Thoracic aorta (tissue), 2 donors: ENCODE data around the gene CHST13. TPM values are rescaled to one million over a fixed set of nuclear protein-coding genes. Genes with fewer than 3 reads are reported as not detected.

ENCODE experiments used
- ATAC-seq: fragments of 150-250 bp; one replicate; pipeline ENCODE4 v1.8.0; 2017; ENCODE audit warnings: low read depth; ENCODE audit not compliant: insufficient number of reproducible peaks, low FRiP score
- DNase-seq: peaks from one replicate; pipeline ENCODE4 v3.0.0-alpha.2; 2020; ENCODE audit warnings: low spot score
- H3K27ac ChIP-seq, 2 donors: fragments of 200-600 bp; sonication (generic); 1 replicate in 1 of 2; 2 replicates in 1 of 2; pipeline ENCODE4 v1.5.1; 2016; ENCODE audit warnings: mild to moderate bottlenecking in 2 of 2, moderate library complexity in 2 of 2
- H3K27me3 ChIP-seq: fragments of 200-600 bp; sonication (generic); replicated peaks from 2 replicates; pipeline ENCODE4 v1.6.0; 2016; ENCODE audit warnings: mild to moderate bottlenecking; ENCODE audit not compliant: insufficient read depth
- H3K36me3 ChIP-seq: fragments of 200-600 bp; sonication (generic); one replicate; pipeline ENCODE4 v1.5.1; 2016
- H3K4me1 ChIP-seq, 2 donors: fragments of 200-600 bp; sonication (generic); 1 replicate in 1 of 2; 2 replicates in 1 of 2; pipeline versions ENCODE4 v1.5.1 to v1.6.0; 2016; ENCODE audit warnings: low read depth in 2 of 2, mild to moderate bottlenecking in 1 of 2; ENCODE audit not compliant: control insufficient read depth in 1 of 2
- H3K4me3 ChIP-seq: fragments of 200-600 bp; sonication (generic); 2 replicates; pipeline ENCODE4 v1.5.1; 2016; ENCODE audit warnings: mild to moderate bottlenecking
- H3K9me3 ChIP-seq: fragments of 200-600 bp; sonication (generic); 2 replicates; pipeline ENCODE4 v1.5.1; 2016
- total RNA-seq, 2 donors: library from RNA; depleted of rRNA; stranded (reverse); fragments of >200 nt; gene quantifications; one replicate each; pipeline versions ENCODE4 v1.1.0 to v1.2.3, GENCODE V29; 2016
- TF ChIP-seq, protein P1 (sequence below): fragments of 200-600 bp; sonication (generic); IDR thresholded peaks from one replicate; pipeline ENCODE4 v1.5.1; 2019; ENCODE audit warnings: antibody characterized with exemption

CHST13 gene
- total RNA-seq, 2 donors from 2014 or later, result not detected

DNA sequence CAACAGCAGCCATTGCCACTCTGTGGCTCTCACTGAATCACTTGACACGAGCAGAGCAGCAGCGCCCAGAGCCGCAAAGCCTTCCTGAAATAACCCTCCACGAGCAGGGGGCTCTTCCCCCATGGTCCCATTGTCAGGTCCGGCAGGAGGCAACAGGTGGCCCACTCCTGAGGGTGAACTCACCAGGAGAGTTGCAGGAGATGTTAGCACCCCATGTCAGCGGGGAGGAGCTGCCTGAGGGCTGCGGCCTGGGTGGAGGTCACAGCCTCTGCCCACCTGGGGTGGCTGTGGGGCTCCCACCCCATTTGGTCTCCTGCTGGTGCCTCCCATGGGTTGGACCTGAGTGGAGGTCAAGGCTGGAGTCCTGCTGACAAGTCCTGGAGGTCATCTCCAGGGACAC is 47.1 kb downstream of the CHST13 start:
- no peak for DNase-seq
- Histone ChIP-seq H3K36me3 (no peaks in the 10 kb centered on the region), H3K4me3 (no peak overlapping the region), H3K9me3 (no peaks in the 10 kb centered on the region), H3K4me1 (no peaks in the 10 kb centered on the region), H3K27ac (no peak overlapping the region), H3K27me3 (no peaks in the 10 kb centered on the region)
- no peak for ATAC-seq
- TF ChIP-seq, protein P1, sequence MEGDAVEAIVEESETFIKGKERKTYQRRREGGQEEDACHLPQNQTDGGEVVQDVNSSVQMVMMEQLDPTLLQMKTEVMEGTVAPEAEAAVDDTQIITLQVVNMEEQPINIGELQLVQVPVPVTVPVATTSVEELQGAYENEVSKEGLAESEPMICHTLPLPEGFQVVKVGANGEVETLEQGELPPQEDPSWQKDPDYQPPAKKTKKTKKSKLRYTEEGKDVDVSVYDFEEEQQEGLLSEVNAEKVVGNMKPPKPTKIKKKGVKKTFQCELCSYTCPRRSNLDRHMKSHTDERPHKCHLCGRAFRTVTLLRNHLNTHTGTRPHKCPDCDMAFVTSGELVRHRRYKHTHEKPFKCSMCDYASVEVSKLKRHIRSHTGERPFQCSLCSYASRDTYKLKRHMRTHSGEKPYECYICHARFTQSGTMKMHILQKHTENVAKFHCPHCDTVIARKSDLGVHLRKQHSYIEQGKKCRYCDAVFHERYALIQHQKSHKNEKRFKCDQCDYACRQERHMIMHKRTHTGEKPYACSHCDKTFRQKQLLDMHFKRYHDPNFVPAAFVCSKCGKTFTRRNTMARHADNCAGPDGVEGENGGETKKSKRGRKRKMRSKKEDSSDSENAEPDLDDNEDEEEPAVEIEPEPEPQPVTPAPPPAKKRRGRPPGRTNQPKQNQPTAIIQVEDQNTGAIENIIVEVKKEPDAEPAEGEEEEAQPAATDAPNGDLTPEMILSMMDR, result no peak

- no peak overlapping the region for H3K4me3 ChIP-seq
- no peaks in the 10 kb centered on the region for H3K9me3 ChIP-seq
- H3K27ac ChIP-seq, result no peak overlapping the region
- no peaks in the 10 kb centered on the region for H3K36me3 ChIP-seq
- TF ChIP-seq, protein P1, result no peak
- no peak for ATAC-seq
- DNase-seq, result no peak
- no peaks in the 10 kb centered on the region for H3K4me1 ChIP-seq
- no peaks in the 10 kb centered on the region for H3K27me3 ChIP-seq
Measured at GRCh38 chr3:126573492-126574117, 49.6 kb downstream of the CHST13 start.

DNA sequence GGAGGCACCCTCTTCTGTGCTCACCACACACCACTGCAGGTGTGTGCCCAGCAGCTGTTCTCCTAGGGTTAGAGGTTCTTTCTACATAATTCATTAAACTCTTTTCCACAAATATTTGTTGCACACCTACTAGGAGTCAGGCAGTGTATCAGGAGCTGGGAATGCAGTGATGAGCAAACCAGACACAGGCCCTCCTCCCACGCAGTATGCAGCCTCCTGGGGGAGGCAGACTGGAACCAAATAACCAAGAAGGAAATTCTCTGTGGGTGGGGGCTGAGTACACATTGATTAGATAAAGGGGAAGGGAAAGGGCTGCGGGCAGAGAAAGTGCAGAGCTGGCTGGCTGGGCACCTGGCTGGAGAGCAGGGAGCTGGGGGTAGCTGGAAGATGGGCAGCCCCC is 53.3 kb downstream of the CHST13 start:
- Histone ChIP-seq H3K27me3 (no peaks in the 10 kb centered on the region), H3K9me3 (no peaks in the 10 kb centered on the region), H3K27ac (no peak overlapping the region), H3K4me3 (no peak overlapping the region), H3K4me1 (no peaks in the 10 kb centered on the region), H3K36me3 (no peaks in the 10 kb centered on the region)
- DNase-seq (no peak), ATAC-seq (no peak)
- TF ChIP-seq, protein P1, result no peak

GRCh38 chr3:126578702-126579101 is 54.7 kb downstream of the CHST13 start:
- no peak for DNase-seq
- TF ChIP-seq, protein P1, result no peak
- Histone ChIP-seq H3K4me1 (no peaks in the 10 kb centered on the region), H3K27me3 (no peaks in the 10 kb centered on the region), H3K9me3 (no peaks in the 10 kb centered on the region), H3K27ac (no peak overlapping the region), H3K36me3 (no peaks in the 10 kb centered on the region), H3K4me3 (no peak overlapping the region)
- ATAC-seq, result no peak

DNA sequence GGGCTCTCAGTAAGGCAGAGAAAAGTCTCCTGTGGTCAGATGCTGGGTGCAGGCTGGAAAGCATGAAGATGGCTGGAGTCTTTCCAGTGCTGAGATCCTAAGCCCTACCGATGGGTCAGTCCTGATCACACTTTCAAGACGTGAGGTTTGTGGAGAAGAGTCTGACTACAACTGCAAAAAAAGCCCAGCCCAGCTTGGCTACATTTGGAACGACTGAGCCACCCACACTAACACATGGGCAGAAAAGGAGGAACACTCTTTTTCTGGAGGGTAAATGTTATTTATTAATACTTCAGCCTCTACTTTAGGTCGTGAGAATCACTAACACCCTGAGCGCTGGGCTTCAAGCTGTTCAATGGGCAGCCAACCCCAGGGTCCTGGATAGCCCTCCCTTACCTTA is 56.8 kb downstream of the CHST13 start:
- Histone ChIP-seq H3K9me3 (no peaks in the 10 kb centered on the region), H3K36me3 (no peaks in the 10 kb centered on the region), H3K27ac (no peak overlapping the region), H3K4me3 (no peak overlapping the region), H3K4me1 (no peaks in the 10 kb centered on the region), H3K27me3 (no peaks in the 10 kb centered on the region)
- no peak for DNase-seq
- no peak for ATAC-seq
- TF ChIP-seq, protein P1, result no peak
